ENCODE data around the gene GAS2L1.

DNA sequence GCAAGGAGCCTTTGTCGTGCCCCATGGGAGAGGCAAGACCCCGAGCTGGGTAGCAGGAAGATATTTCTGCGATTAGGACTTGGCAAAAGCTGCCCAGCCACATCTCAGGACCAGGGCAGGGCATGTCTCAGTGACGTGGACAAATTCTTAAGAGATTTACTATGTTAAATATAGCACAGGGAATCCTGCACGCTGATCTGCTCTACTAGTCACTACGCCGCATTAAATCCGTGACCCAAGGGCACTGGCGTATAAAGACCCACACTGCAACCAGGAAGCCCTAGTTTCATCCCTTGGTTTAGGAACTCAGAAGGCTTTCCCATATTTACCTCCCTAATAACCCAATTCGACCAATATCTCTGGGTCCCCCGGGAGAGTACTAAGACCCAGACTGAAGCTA is 46.8 kb downstream of the GAS2L1 start:
- TF ChIP-seq, protein P1, sequence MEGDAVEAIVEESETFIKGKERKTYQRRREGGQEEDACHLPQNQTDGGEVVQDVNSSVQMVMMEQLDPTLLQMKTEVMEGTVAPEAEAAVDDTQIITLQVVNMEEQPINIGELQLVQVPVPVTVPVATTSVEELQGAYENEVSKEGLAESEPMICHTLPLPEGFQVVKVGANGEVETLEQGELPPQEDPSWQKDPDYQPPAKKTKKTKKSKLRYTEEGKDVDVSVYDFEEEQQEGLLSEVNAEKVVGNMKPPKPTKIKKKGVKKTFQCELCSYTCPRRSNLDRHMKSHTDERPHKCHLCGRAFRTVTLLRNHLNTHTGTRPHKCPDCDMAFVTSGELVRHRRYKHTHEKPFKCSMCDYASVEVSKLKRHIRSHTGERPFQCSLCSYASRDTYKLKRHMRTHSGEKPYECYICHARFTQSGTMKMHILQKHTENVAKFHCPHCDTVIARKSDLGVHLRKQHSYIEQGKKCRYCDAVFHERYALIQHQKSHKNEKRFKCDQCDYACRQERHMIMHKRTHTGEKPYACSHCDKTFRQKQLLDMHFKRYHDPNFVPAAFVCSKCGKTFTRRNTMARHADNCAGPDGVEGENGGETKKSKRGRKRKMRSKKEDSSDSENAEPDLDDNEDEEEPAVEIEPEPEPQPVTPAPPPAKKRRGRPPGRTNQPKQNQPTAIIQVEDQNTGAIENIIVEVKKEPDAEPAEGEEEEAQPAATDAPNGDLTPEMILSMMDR (IDR thresholded peaks at IDR 0.05; ENCODE audit: extremely low read depth in 1 of 2, insufficient read depth in 1 of 2, low read depth in 1 of 2, low read length in 2 of 2), result no peak
- TF ChIP-seq MYC (IDR thresholded peaks at IDR 0.05; ENCODE audit: low read depth, low read length) (no peak), POLR2A (IDR thresholded peaks at IDR 0.05; ENCODE audit: low read depth, low read length) (no peak), FOS (IDR thresholded peaks at IDR 0.05; ENCODE audit: borderline replicate concordance, insufficient read depth, low read length) (no peak), EZH2 (IDR thresholded peaks at IDR 0.05; ENCODE audit: borderline replicate concordance, low read depth, low read length, severe bottlenecking) (no peak), JUN (IDR thresholded peaks at IDR 0.05; ENCODE audit: borderline replicate concordance, insufficient read depth, insufficient read length, low read depth) (no peak), GATA2 (IDR thresholded peaks at IDR 0.05; ENCODE audit: insufficient read depth, insufficient read length, low read depth, low read length) (no peak), POLR2AphosphoS5 (IDR thresholded peaks at IDR 0.05; ENCODE audit: insufficient read depth, low read depth, low read length) (no peak)
- TF ChIP-seq, protein P2, sequence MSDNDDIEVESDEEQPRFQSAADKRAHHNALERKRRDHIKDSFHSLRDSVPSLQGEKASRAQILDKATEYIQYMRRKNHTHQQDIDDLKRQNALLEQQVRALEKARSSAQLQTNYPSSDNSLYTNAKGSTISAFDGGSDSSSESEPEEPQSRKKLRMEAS (IDR thresholded peaks at IDR 0.05; ENCODE audit: insufficient read depth, insufficient read length), result no peak
